K562 (cell line): Measurements from ENCODE around the gene PLAGL1. TPM values are rescaled to one million over a fixed set of nuclear protein-coding genes. Genes with fewer than 3 reads are reported as not detected.

Source experiments
- ATAC-seq: fragments of 200-7000 bp; cut with Tn5 transposase; 3 replicates; pipeline ENCODE4 v1.9.1; 2020; ENCODE audit warnings: moderate library complexity
- BruUV-seq: library from RNA; stranded (reverse); fragments of 400-500 nt; replicated peaks from 2 replicates; lab custom pipeline; 2021; lab: Mats Ljungman, UMichigan
- CTCF ChIA-PET: fragments of 300-600 bp; formaldehyde crosslinking; extraction: SDS; loops from one replicate; lab custom pipeline; 2021; ENCODE audit warnings: low intra/inter-chr PET ratio; lab: Yijun Ruan, JAX
- POLR2A ChIA-PET: fragments of 300-600, 350-650 bp; sonication (Branson Sonifier 250); formaldehyde crosslinking; extraction: SDS; loops from one replicate; lab custom pipeline; 2021; ENCODE audit warnings: antibody characterized with exemption, inconsistent platforms; lab: Yijun Ruan, JAX
- DNase-seq, 4 experiments: peaks; one replicate each; pipeline versions ENCODE4 v3.0.0 to v3.0.0-alpha.2; 2011 to 2018; ENCODE audit warnings: low spot score in 3 of 4, mixed read lengths in 3 of 4; ENCODE audit errors: extremely low read depth in 1 of 4
- FAIRE-seq: peaks from 2 replicates; lab custom pipeline; 2011; peaks lifted over from hg19 to GRCh38; lab: Jason Lieb, UNC
- H2AFZ ChIP-seq: 2 replicates; pipeline ENCODE4 v1.6.0; 2011; ENCODE audit warnings: low read depth, low read length, control low read depth, inconsistent platforms
- H3K27ac ChIP-seq: fragments of 200-600 bp; 3 replicates; pipeline ENCODE4 v1.8.0; 2011; ENCODE audit warnings: low read depth, mild to moderate bottlenecking, control low read depth, inconsistent platforms, low read length, moderate library complexity, mixed read lengths; ENCODE audit errors: extremely low read depth
- H3K27me3 ChIP-seq, 2 experiments: fragments of 300-600 bp in 1 of 2; 2 replicates in 1 of 2; 3 replicates in 1 of 2; pipeline versions ENCODE4 v1.6.0 to v1.8.0; 2011; ENCODE audit warnings: inconsistent platforms in 2 of 2, low read length in 2 of 2, mild to moderate bottlenecking in 1 of 2, mixed read lengths in 1 of 2, moderate library complexity in 1 of 2; ENCODE audit not compliant: control insufficient read depth in 2 of 2, insufficient read depth in 2 of 2
- H3K36me3 ChIP-seq: fragments of 300-600 bp; 3 replicates; pipeline ENCODE4 v1.8.0; 2011; ENCODE audit warnings: mild to moderate bottlenecking, low read length, inconsistent platforms; ENCODE audit not compliant: control insufficient read depth, insufficient read depth
- H3K4me1 ChIP-seq, 2 experiments: fragments of 200-600 bp in 1 of 2; replicated peaks in 1 of 2; 2 replicates in 1 of 2; 3 replicates in 1 of 2; pipeline versions ENCODE4 v1.5.1 to v1.8.0; 2011; ENCODE audit warnings: inconsistent platforms in 2 of 2, low read length in 2 of 2, mild to moderate bottlenecking in 1 of 2, mixed read lengths in 1 of 2, moderate library complexity in 1 of 2; ENCODE audit not compliant: control insufficient read depth in 2 of 2, insufficient read depth in 2 of 2
- H3K4me2 ChIP-seq: 2 replicates; pipeline ENCODE4 v1.6.1; 2011; ENCODE audit warnings: low read length, control low read depth, inconsistent platforms, mixed read lengths; ENCODE audit not compliant: insufficient read depth
- H3K4me3 ChIP-seq: fragments of 200-600 bp; sonication (generic), shearing (Covaris generic); 2 replicates; pipeline ENCODE4 v1.5.1; 2016; ENCODE audit warnings: control low read depth, inconsistent platforms
- H3K79me2 ChIP-seq: fragments of 200-600 bp; 3 replicates; pipeline ENCODE4 v1.8.0; 2011; ENCODE audit warnings: low read length, inconsistent platforms; ENCODE audit not compliant: control insufficient read depth, insufficient read depth
- H3K9ac ChIP-seq, 2 experiments: 2 replicates each; pipeline versions ENCODE4 v1.6.0 to v1.6.1; 2011; ENCODE audit warnings: low read depth in 2 of 2, low read length in 2 of 2, control low read depth in 1 of 2, inconsistent platforms in 1 of 2, mild to moderate bottlenecking in 1 of 2, mixed read lengths in 1 of 2; ENCODE audit not compliant: insufficient read depth in 1 of 2
- H3K9me1 ChIP-seq: one replicate; pipeline ENCODE4 v1.6.0; 2011; ENCODE audit warnings: inconsistent platforms, mild to moderate bottlenecking, low read length, moderate library complexity; ENCODE audit not compliant: control insufficient read depth, insufficient read depth
- H3K9me3 ChIP-seq: replicated peaks from 2 replicates; pipeline ENCODE4 v1.5.1; 2011; ENCODE audit warnings: low read depth, low read length, inconsistent platforms; ENCODE audit not compliant: control insufficient read depth, insufficient read depth
- H4K20me1 ChIP-seq: replicated peaks from 2 replicates; pipeline ENCODE4 v1.6.1; 2011; ENCODE audit warnings: low read length, inconsistent platforms, mixed read lengths; ENCODE audit not compliant: control insufficient read depth, insufficient read depth
- CBX5 ChIP-seq: IDR thresholded peaks from 2 replicates; pipeline ENCODE4 v1.6.1; 2014; ENCODE audit warnings: low read depth, borderline replicate concordance
- FOXK2 ChIP-seq, 2 experiments: fragments of 450-650 bp; IDR thresholded peaks in 1 of 2; conservative IDR thresholded peaks in 1 of 2; 2 replicates each; pipeline ENCODE4 v1.6.1; 2016; ENCODE audit warnings: low read depth in 2 of 2, mild to moderate bottlenecking in 1 of 2
- HDGF ChIP-seq: fragments of 450-650 bp; IDR thresholded peaks from 2 replicates; pipeline ENCODE4 v1.6.1; 2016
- IFI16 ChIP-seq: fragments of 250-450 bp; sonication (Bioruptor Pico); IDR thresholded peaks from 2 replicates; pipeline ENCODE4 v2.1.2; 2022; ENCODE audit warnings: mild to moderate bottlenecking, inconsistent platforms
- KAT8 ChIP-seq: fragments of 450-650 bp; IDR thresholded peaks from 2 replicates; pipeline ENCODE4 v1.6.1; 2016; ENCODE audit warnings: low read depth, mild to moderate bottlenecking
- KDM4B ChIP-seq, 2 experiments: fragments of 450-650 bp in 1 of 2; sonication (generic) in 1 of 2; IDR thresholded peaks; 2 replicates each; pipeline ENCODE4 v1.6.1; 2016 to 2017; ENCODE audit warnings: borderline replicate concordance in 2 of 2, antibody characterized with exemption in 1 of 2, low read depth in 1 of 2, mild to moderate bottlenecking in 1 of 2
- MAFG ChIP-seq: fragments of 450-650 bp; conservative IDR thresholded peaks from 2 replicates; pipeline ENCODE4 v1.6.1; 2016; ENCODE audit warnings: missing genetic modification characterization, missing compliant biosample characterization
- PHTF2 ChIP-seq: fragments of 250-450 bp; sonication (Bioruptor Pico); IDR thresholded peaks from 2 replicates; pipeline ENCODE4 v1.5.0; 2021; ENCODE audit warnings: mild to moderate bottlenecking
- SNRNP70 ChIP-seq: fragments of 200-400 bp; formaldehyde crosslinking; optimal IDR thresholded peaks from 2 replicates; pipeline ENCODE3; 2017; ENCODE audit warnings: low read depth, low read length
- XRCC4 ChIP-seq: IDR thresholded peaks from one replicate; pipeline ENCODE4 v1.6.1; 2011; ENCODE audit not compliant: insufficient read depth, insufficient read length; ENCODE audit errors: extremely low read depth
- ZNF143 ChIP-seq: sonication (generic); formaldehyde crosslinking; IDR thresholded peaks from 2 replicates; pipeline ENCODE4 v1.9.0; 2022; ENCODE audit warnings: mild to moderate bottlenecking, missing genetic modification reagents
- ZNF224 ChIP-seq: sonication (generic); formaldehyde crosslinking; IDR thresholded peaks from 2 replicates; pipeline ENCODE4 v1.8.0; 2022; ENCODE audit warnings: mild to moderate bottlenecking, missing genetic modification reagents
- ZNF699 ChIP-seq: fragments of 250-450 bp; sonication (Bioruptor Pico); IDR thresholded peaks from 2 replicates; pipeline ENCODE4 v1.8.0; 2021; ENCODE audit warnings: mild to moderate bottlenecking, moderate library complexity; ENCODE audit not compliant: insufficient replicate concordance
- ZNF778 ChIP-seq: fragments of 450-650 bp; formaldehyde crosslinking; IDR thresholded peaks from 2 replicates; pipeline ENCODE4 v1.4.0; 2020; ENCODE audit warnings: mild to moderate bottlenecking, moderate library complexity
- WGBS: fragments of 100-300 bp; shearing (Covaris generic); methylation state at CpG from one replicate; pipeline ENCODE4 v1.1.6; 2016; ENCODE audit warnings: low coverage, mixed read lengths; ENCODE audit not compliant: insufficient coverage; ENCODE audit errors: missing lambda C conversion rate; 5-methylcytosine and 5-hydroxymethylcytosine counted together
- in situ Hi-C: fragments of 300-500 bp; cut with MboI; formaldehyde crosslinking; loops from 4 replicates; pipeline ENCODE4 v1.15.0; 2018; ENCODE audit warnings: inconsistent platforms, mixed read lengths
- intact Hi-C: fragments of 100-400 bp; cut with micrococcal nuclease; formaldehyde crosslinking; loops from 2 replicates; pipeline ENCODE4 v1.14.2; 2022
- polyA plus RNA-seq, 8 experiments: library from polyadenylated mRNA; depleted of rRNA in 4 of 8; stranded (reverse) in 5 of 8; unstranded in 3 of 8; fragments of >200 nt; fragmentation: Nextera tagmentation in 2 of 8; fragmentation: Illumina TruSeq in 1 of 8; extraction: Ambion mirVana in 2 of 8; extraction: Trizol in 1 of 8; gene quantifications; 2 replicates each; pipeline versions ENCODE4 v1.2.1 to v1.2.3, GENCODE V29; 2011 to 2014; ENCODE audit warnings: inconsistent platforms in 1 of 8, missing spikeins in 1 of 8
- total RNA-seq, 7 experiments: library from RNA; depleted of rRNA in 6 of 7; stranded (reverse); fragments of >200 nt in 6 of 7; fragmentation: Illumina TruSeq in 2 of 7; extraction: Trizol in 2 of 7; gene quantifications; 2 replicates each; pipeline versions ENCODE4 v1.2.1 to v1.2.3, GENCODE V29; 2011 to 2021; ENCODE audit warnings: low replicate concordance in 1 of 7
- TF ChIP-seq, protein P1 (sequence below), 3 experiments: IDR thresholded peaks in 2 of 3; conservative IDR thresholded peaks in 1 of 3; 2 replicates each; pipeline ENCODE4 v1.5.1; 2011 to 2012; ENCODE audit warnings: low read length in 3 of 3, mild to moderate bottlenecking in 3 of 3, control low read depth in 2 of 3, improper control_type of control experiment in 1 of 3, inconsistent platforms in 1 of 3, low read depth in 1 of 3, mixed read lengths in 1 of 3, moderate library complexity in 1 of 3; ENCODE audit not compliant: insufficient read depth in 2 of 3
- TF ChIP-seq, protein P2 (sequence below): fragments of 250-450 bp; sonication (Bioruptor Pico); IDR thresholded peaks from 2 replicates; pipeline ENCODE4 v1.8.0; 2022; ENCODE audit warnings: moderate library complexity, mild to moderate bottlenecking, inconsistent platforms
- TF ChIP-seq, protein P3 (sequence below): fragments of 450-650 bp; formaldehyde crosslinking; IDR thresholded peaks from 2 replicates; pipeline ENCODE4 v1.4.0; 2020; ENCODE audit warnings: mild to moderate bottlenecking, moderate library complexity

Gene PLAGL1
- total and polyA plus RNA-seq, 9 of the 15 experiments (the other 6 are each of a cell fraction or from before 2014, with no cell fraction given): 4.9 to 29.6 (median 13.2) TPM

DNA sequence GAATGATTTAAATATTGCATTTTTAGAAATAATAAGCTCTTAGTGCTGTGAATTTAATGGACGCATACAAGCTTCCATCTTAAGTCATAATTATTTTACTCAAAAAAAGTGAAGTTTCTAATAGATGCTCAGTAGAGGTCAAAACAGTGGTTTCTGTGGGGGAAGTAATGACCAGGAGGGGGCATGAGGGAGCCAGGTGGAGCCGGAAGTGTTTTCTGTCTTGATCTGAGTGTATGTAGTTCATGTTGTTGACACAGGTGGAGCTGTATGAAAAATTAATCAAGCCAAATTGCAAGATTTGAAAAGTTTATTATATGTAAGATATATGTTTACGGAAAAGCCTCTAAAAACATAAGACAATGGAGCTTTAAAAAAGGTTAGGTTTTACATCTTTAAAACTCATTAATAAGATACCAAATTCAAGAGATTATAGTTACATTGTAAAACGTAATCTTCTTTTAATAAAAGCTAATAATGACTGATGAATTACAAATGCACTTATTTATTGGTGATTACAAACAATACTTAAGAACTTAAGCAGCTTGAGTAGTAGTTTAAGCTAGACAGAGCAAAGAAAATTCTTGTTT is 68.0 kb downstream of the PLAGL1 start:
- Histone ChIP-seq H3K9ac (no peak overlapping the region), H3K9me3 (no peaks in the 10 kb centered on the region), H3K27ac (no peak overlapping the region), H3K9me1 (no peaks in the 10 kb centered on the region), H3K36me3 (no peaks in the 10 kb centered on the region), H4K20me1 (no peaks in the 10 kb centered on the region), H3K4me1 (peaks cover 0 to 3% of the 10 kb centered on the region in 2 experiments; a peak in 1 of 5 replicates), H3K4me2 (no peak overlapping the region), H3K27me3 (peaks cover 0 to under 1% of the 10 kb centered on the region in 2 experiments; a peak in 1 of 5 replicates), H3K4me3 (no peak overlapping the region), H3K79me2 (no peaks in the 10 kb centered on the region), H2AFZ (no peak overlapping the region)
- in situ Hi-C loops (loop anchor here (5.0 kb wide), 2 partner anchors 72 to 363 kb away; no protein-coding TSS in a partner anchor), intact Hi-C loops (loop anchor here (1.0 to 5.0 kb wide), 7 partner anchors 96 to 428 kb away; partner anchors contain the start of genes FUCA2 and SF3B5)
- WGBS: 19% methylated on average over 4 of the region's 4 CpGs
- ChIA-PET CTCF (interaction anchor here (1.3 to 5.2 kb wide), 5 partner anchors 73 to 428 kb away, joined by 5 to 31 read pairs (median 7); no protein-coding TSS in a partner anchor), POLR2A (interaction anchor here (1.1 kb wide), 1 partner anchor 365 kb away, joined by 3 read pairs; no protein-coding TSS in a partner anchor)
- FAIRE-seq (peak; percentile 89), DNase-seq (peak; percentile 81 to 90 (median 86)), ATAC-seq (peak; percentile 95)
- BruUV-seq: no TSS peak
- TF ChIP-seq ZNF224 (CRISPR knock-in tag) (no peak), ZNF143 (CRISPR knock-in tag) (no peak), PHTF2 (no peak), SNRNP70 (no peak), MAFG (tag) (no peak), KDM4B (IDR thresholded peaks at IDR 0.05; ENCODE audit: borderline replicate concordance in 2 of 2, low read depth in 1 of 2) (no peak), XRCC4 (no peak), FOXK2 (conservative IDR thresholded peaks at IDR 0.05 in 1 of 2, IDR thresholded peaks at IDR 0.05 in 1 of 2; ENCODE audit: low read depth in 2 of 2) (peak; percentile 69 to 84), HDGF (no peak), CBX5 (no peak), ZNF699 (CRISPR knock-in tag) (no peak), KAT8 (no peak), IFI16 (CRISPR knock-in tag) (no peak), ZNF778 (CRISPR knock-in tag) (no peak)
- TF ChIP-seq, protein P1, sequence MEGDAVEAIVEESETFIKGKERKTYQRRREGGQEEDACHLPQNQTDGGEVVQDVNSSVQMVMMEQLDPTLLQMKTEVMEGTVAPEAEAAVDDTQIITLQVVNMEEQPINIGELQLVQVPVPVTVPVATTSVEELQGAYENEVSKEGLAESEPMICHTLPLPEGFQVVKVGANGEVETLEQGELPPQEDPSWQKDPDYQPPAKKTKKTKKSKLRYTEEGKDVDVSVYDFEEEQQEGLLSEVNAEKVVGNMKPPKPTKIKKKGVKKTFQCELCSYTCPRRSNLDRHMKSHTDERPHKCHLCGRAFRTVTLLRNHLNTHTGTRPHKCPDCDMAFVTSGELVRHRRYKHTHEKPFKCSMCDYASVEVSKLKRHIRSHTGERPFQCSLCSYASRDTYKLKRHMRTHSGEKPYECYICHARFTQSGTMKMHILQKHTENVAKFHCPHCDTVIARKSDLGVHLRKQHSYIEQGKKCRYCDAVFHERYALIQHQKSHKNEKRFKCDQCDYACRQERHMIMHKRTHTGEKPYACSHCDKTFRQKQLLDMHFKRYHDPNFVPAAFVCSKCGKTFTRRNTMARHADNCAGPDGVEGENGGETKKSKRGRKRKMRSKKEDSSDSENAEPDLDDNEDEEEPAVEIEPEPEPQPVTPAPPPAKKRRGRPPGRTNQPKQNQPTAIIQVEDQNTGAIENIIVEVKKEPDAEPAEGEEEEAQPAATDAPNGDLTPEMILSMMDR (IDR thresholded peaks at IDR 0.05 in 2 of 3, conservative IDR thresholded peaks at IDR 0.05 in 1 of 3; ENCODE audit: insufficient read depth in 2 of 3, low read depth in 1 of 3, low read length in 3 of 3): peak; percentile 91 to 99 (median 98)
- TF ChIP-seq, protein P2, sequence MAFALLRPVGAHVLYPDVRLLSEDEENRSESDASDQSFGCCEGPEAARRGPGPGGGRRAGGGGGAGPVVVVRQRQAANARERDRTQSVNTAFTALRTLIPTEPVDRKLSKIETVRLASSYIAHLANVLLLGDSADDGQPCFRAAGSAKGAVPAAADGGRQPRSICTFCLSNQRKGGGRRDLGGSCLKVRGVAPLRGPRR: no peak
- TF ChIP-seq, protein P3, sequence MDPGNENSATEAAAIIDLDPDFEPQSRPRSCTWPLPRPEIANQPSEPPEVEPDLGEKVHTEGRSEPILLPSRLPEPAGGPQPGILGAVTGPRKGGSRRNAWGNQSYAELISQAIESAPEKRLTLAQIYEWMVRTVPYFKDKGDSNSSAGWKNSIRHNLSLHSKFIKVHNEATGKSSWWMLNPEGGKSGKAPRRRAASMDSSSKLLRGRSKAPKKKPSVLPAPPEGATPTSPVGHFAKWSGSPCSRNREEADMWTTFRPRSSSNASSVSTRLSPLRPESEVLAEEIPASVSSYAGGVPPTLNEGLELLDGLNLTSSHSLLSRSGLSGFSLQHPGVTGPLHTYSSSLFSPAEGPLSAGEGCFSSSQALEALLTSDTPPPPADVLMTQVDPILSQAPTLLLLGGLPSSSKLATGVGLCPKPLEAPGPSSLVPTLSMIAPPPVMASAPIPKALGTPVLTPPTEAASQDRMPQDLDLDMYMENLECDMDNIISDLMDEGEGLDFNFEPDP (CRISPR knock-in tag): no peak
